ENCODE results near the gene HOXD4. TPM values are rescaled to one million over a fixed set of nuclear protein-coding genes. Genes with fewer than 3 reads are reported as not detected.

HOXD4 gene
- total and polyA plus RNA-seq, 11 donors: 0.10 to 0.96 (median 0.41) TPM; not detected in 2

GRCh38 chr2:176121190-176122051 lies 29.9 kb upstream of the HOXD4 start:
- Histone ChIP-seq H3K27ac (no peak overlapping the region), H3K9me3 (no peaks in the 10 kb centered on the region), H3K36me3 (no peaks in the 10 kb centered on the region), H3K4me3 (peak overlapping the region in 1 of 12 donors; percentile 39), H3K4me1 (peaks cover 0 to 31% (median 14%) of the 10 kb centered on the region in 12 donors), H3K27me3 (peaks cover 87 to 100% (median 99%) of the 10 kb centered on the region in 9 donors)
- WGBS, 4 donors: 4 to 9% (median 7%) methylated on average over 43 to 53 of the region's 53 CpGs
- DNase-seq (peak in 1 of 5 donors; percentile 0), ATAC-seq (no peak)
- intact Hi-C loops (cut with DNase I): loop anchor here in 3 of 10 donors (10.0 kb wide), 1 partner anchor 693 kb away; no protein-coding TSS in a partner anchor
- no peak for TF ChIP-seq POLR2A (IDR thresholded peaks at IDR 0.05)
- no peak for TF ChIP-seq CTCF (IDR thresholded peaks at IDR 0.05)

- TF ChIP-seq POLR2A (IDR thresholded peaks at IDR 0.05): no peak
- peak overlapping the region in 1 of 12 donors; percentile 46 for H3K27ac ChIP-seq
- H3K4me1 ChIP-seq: peaks cover 0 to 29% (median 14%) of the 10 kb centered on the region in 12 donors
- no peaks in the 10 kb centered on the region for H3K36me3 ChIP-seq
- no peaks in the 10 kb centered on the region for H3K9me3 ChIP-seq
- WGBS, 4 donors: 2 to 4% (median 3%) methylated on average over 27 to 47 of the region's 47 CpGs
- ATAC-seq (no peak), DNase-seq (no peak)
- H3K4me3 ChIP-seq: peak overlapping the region; percentile 17 to 55 (median 44)
- H3K27me3 ChIP-seq: peaks cover 84 to 100% (median 99%) of the 10 kb centered on the region in 9 donors
- intact Hi-C loops (cut with DNase I): loop anchor here in 3 of 10 donors (10.0 kb wide), 1 partner anchor 693 kb away; no protein-coding TSS in a partner anchor
These were observed 29.2 kb upstream of the HOXD4 start for GRCh38 chr2:176122052-176122682.

GRCh38 chr2:176122683-176123410 lies 28.5 kb upstream of the HOXD4 start, which contains the start of gene HOXD9:
HOXD9 (plus strand) TSS chr2:176122719; CDS start chr2:176122769, 50 bp downstream.
- Histone ChIP-seq H3K9me3 (no peaks in the 10 kb centered on the region), H3K27me3 (peaks cover 77 to 100% (median 98%) of the 10 kb centered on the region in 9 donors), H3K36me3 (no peaks in the 10 kb centered on the region), H3K4me3 (peak within 1 kb of the TSS; percentile 17 to 55 (median 44)), H3K27ac (peak within 1 kb of the TSS in 1 of 12 donors; percentile 46), H3K4me1 (peaks cover 0 to 31% (median 15%) of the 10 kb centered on the region in 12 donors)
- DNase-seq (no peak), ATAC-seq (no peak)
- TF ChIP-seq POLR2A (IDR thresholded peaks at IDR 0.05) (no peak), CTCF (IDR thresholded peaks at IDR 0.05) (no peak)
- intact Hi-C loops (cut with DNase I): loop anchor here in 3 of 10 donors (10.0 kb wide), 1 partner anchor 692 kb away; no protein-coding TSS in a partner anchor
- 1 to 2% (median 2%) methylated on average over 34 to 84 of the region's 84 CpGs for WGBS, 4 donors

- WGBS, 4 donors: 3 to 14% (median 8%) methylated on average over 30 to 40 of the region's 40 CpGs
- H3K27ac ChIP-seq: no peak overlapping the region
- TF ChIP-seq CTCF (IDR thresholded peaks at IDR 0.05) (no peak), POLR2A (IDR thresholded peaks at IDR 0.05) (no peak)
- peak overlapping the region; percentile 17 to 55 (median 44) for H3K4me3 ChIP-seq
- intact Hi-C loops (cut with DNase I): loop anchor here in 3 of 10 donors (10.0 kb wide), 1 partner anchor 691 kb away; no protein-coding TSS in a partner anchor
- H3K9me3 ChIP-seq: no peaks in the 10 kb centered on the region
- peaks cover 0 to 31% (median 17%) of the 10 kb centered on the region in 12 donors for H3K4me1 ChIP-seq
- ATAC-seq (no peak), DNase-seq (no peak)
- H3K36me3 ChIP-seq: no peaks in the 10 kb centered on the region
- peaks cover 76 to 100% (median 98%) of the 10 kb centered on the region in 9 donors for H3K27me3 ChIP-seq
These were observed 27.8 kb upstream of the HOXD4 start for GRCh38 chr2:176123411-176124109.

Data from heart left ventricle (tissue), 16 donors.